ENCODE measurements around the gene FCGR3A.
"Not testable (repeated sequence)": the region's sequence is repeated elsewhere in the genome, so short reads cannot be mapped to it uniquely, and the experiment has no call there.

GRCh38 chr1:161513448-161513780 is 36.2 kb downstream of the FCGR3A start:
- TF ChIP-seq CTCF (conservative IDR thresholded peaks at IDR 0.05 in 1 of 2, IDR thresholded peaks at IDR 0.05 in 1 of 2; ENCODE audit: extremely low read depth in 1 of 2, insufficient read depth in 1 of 2, low read depth in 1 of 2, low read length in 2 of 2); EZH2 (IDR thresholded peaks at IDR 0.05; ENCODE audit: borderline replicate concordance, low read length): not testable (repeated sequence)
